ENCODE data around the gene GPD1.

Gene GPD1

DNA sequence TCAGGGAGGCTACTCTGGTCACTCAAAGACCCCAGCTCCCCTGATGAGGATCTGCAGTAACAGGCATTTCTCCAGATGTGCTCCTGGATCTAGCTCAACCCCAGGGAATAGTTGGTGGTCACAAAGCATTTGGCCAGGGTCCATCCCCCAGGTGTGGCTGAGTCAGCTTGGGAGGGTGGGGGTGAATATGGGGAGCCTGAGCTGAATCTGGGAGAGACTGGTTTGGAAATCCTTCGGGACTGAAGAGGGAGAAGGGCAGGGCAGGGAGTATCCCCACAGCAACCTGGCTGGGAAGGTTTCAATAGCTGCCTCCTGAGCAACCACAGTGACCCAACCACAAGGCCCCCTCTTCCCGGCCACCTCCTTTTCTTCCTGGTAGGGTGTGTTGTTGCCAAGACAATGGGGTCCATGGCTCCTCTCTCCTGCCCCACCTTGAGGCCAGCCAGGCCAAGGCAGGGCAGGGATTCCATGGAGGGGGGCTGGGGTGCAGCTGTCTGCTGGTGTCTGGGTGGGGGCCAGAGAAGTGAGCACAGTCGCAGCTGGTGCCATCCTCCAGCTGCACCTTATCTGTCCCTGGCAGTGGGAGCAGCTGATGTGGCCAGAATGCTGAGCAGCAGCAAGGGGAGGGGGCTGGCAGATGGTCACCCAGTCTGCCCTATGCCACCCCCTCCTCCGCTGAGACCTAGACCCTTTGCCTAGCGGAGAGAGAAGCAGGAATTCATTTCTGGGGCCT is 40.9 kb upstream of the GPD1 start:
- Histone ChIP-seq H3K4me1 (ENCODE audit: control insufficient read depth, low read depth, low read length) (peaks cover 6% of the 10 kb centered on the region), H3K9me3 (ENCODE audit: control insufficient read depth, low read depth, low read length) (no peaks in the 10 kb centered on the region), H3K4me3 (ENCODE audit: low read length) (no peak overlapping the region), H3K9ac (ENCODE audit: low read length) (no peak overlapping the region), H3K27ac (ENCODE audit: low read length) (no peak overlapping the region), H3K36me3 (ENCODE audit: control insufficient read depth, low read depth, low read length) (no peaks in the 10 kb centered on the region), H3K27me3 (ENCODE audit: control insufficient read depth, insufficient read depth, low read length) (peaks cover 20% of the 10 kb centered on the region)

DNA sequence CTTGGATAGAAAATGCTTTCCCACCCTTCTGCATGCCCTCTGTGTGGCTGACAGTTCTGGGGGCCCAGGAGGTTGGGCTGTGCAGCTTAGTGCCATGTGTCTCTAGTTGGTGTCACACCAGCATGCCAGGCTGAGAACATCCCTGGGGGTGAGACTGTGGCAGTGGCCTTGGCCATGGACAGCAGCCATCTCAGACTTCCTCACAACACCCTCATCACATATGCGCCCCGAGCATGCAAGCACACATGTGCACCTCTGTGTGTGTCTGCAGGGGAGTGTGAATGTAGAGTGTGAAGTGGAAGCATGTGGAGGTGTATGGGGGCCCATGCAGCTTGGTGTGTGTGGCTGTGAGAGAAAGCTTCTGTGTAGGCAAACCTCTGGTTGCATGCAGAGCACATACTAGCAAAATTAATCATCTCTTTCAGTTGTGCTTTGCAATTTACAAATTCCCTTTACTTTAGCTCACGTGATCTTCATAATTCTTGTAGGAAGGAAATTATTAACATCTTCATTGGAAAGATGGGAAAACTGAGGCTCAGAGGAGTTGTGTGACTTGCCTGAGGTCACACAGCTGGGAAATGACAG is 38.0 kb upstream of the GPD1 start:
- no peaks in the 10 kb centered on the region for H3K9me3 ChIP-seq (ENCODE audit: control insufficient read depth, low read depth, low read length)
- H3K9ac ChIP-seq (ENCODE audit: low read length) = no peak overlapping the region
- peaks cover 6% of the 10 kb centered on the region for H3K4me1 ChIP-seq (ENCODE audit: control insufficient read depth, low read depth, low read length)
- H3K4me3 ChIP-seq (ENCODE audit: low read length) = no peak overlapping the region
- no peaks in the 10 kb centered on the region for H3K36me3 ChIP-seq (ENCODE audit: control insufficient read depth, low read depth, low read length)
- H3K27me3 ChIP-seq (ENCODE audit: control insufficient read depth, insufficient read depth, low read length) = no peaks in the 10 kb centered on the region
- H3K27ac ChIP-seq (ENCODE audit: low read length) = no peak overlapping the region

DNA sequence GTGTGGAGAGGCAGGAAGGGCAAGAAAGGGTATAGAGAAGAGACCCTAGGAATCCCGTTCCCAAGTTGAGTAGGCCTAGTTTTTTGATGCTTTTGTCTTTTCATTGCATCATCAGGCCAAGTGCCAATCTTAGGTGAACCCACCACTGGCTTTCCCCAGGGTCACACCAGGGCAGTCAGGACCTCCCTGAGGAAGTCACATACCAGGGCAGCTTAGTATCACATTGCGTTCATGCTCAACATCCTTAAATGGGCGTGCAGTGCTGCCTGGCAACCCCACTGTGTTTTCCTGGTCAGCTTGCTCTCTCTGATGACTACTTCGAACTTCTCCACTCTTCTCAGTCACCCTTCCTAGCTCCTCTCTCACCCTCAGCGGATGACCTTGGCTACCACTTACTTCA is 37.4 kb upstream of the GPD1 start:
- Histone ChIP-seq H3K9me3 (ENCODE audit: control insufficient read depth, low read depth, low read length) (no peaks in the 10 kb centered on the region), H3K27ac (ENCODE audit: low read length) (no peak overlapping the region), H3K27me3 (ENCODE audit: control insufficient read depth, insufficient read depth, low read length) (no peaks in the 10 kb centered on the region), H3K9ac (ENCODE audit: low read length) (no peak overlapping the region), H3K36me3 (ENCODE audit: control insufficient read depth, low read depth, low read length) (no peaks in the 10 kb centered on the region), H3K4me1 (ENCODE audit: control insufficient read depth, low read depth, low read length) (peaks cover 6% of the 10 kb centered on the region), H3K4me3 (ENCODE audit: low read length) (no peak overlapping the region)

DNA sequence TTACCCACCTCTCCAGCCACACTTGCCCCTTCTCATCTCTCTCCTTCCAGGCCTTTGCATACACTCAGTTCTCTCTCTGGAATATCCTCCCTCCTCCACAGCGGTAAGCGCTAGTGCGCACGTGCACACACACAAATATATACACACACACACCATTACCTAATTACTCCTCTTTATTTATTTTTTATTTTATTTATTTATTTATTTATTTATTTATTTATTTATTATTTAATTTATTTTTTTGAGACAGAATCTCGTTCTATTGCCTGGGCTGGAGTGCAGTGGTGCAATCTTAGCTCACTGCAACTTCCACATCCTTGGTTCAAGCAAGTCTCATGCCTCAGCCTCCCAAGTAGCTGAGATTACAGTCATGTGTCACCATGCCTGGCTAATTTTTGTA is 34.7 kb upstream of the GPD1 start:
- H3K36me3 ChIP-seq (ENCODE audit: control insufficient read depth, low read depth, low read length) = no peaks in the 10 kb centered on the region
- H3K9me3 ChIP-seq (ENCODE audit: control insufficient read depth, low read depth, low read length) = no peaks in the 10 kb centered on the region
- no peaks in the 10 kb centered on the region for H3K27me3 ChIP-seq (ENCODE audit: control insufficient read depth, insufficient read depth, low read length)
- H3K9ac ChIP-seq (ENCODE audit: low read length) = no peak overlapping the region
- H3K4me1 ChIP-seq (ENCODE audit: control insufficient read depth, low read depth, low read length) = peaks cover 6% of the 10 kb centered on the region
- no peak overlapping the region for H3K27ac ChIP-seq (ENCODE audit: low read length)
- no peak overlapping the region for H3K4me3 ChIP-seq (ENCODE audit: low read length)

DNA sequence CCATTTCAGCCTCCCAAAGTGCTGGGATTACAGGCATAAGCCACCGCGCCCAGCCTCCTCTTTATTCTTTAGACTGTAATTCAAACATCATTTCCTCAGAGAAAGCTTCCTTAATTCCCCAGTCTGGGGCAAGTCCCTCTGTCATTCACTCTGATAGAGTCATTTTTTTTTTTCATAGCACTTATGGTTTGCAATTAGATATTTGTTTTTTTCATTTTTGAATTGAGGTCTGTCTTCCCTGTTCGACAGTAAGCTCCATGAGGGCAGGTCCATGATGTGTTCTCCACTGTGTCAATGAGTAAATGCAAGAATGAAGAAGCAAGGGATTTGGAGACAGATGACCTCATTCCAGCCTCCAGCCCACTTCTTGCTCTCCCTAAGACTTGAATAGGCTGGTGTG is 34.3 kb upstream of the GPD1 start:
- Histone ChIP-seq H3K27me3 (ENCODE audit: control insufficient read depth, insufficient read depth, low read length) (no peaks in the 10 kb centered on the region), H3K9ac (ENCODE audit: low read length) (no peak overlapping the region), H3K27ac (ENCODE audit: low read length) (no peak overlapping the region), H3K9me3 (ENCODE audit: control insufficient read depth, low read depth, low read length) (no peaks in the 10 kb centered on the region), H3K4me3 (ENCODE audit: low read length) (no peak overlapping the region), H3K4me1 (ENCODE audit: control insufficient read depth, low read depth, low read length) (peaks cover 6% of the 10 kb centered on the region), H3K36me3 (ENCODE audit: control insufficient read depth, low read depth, low read length) (no peaks in the 10 kb centered on the region)

DNA sequence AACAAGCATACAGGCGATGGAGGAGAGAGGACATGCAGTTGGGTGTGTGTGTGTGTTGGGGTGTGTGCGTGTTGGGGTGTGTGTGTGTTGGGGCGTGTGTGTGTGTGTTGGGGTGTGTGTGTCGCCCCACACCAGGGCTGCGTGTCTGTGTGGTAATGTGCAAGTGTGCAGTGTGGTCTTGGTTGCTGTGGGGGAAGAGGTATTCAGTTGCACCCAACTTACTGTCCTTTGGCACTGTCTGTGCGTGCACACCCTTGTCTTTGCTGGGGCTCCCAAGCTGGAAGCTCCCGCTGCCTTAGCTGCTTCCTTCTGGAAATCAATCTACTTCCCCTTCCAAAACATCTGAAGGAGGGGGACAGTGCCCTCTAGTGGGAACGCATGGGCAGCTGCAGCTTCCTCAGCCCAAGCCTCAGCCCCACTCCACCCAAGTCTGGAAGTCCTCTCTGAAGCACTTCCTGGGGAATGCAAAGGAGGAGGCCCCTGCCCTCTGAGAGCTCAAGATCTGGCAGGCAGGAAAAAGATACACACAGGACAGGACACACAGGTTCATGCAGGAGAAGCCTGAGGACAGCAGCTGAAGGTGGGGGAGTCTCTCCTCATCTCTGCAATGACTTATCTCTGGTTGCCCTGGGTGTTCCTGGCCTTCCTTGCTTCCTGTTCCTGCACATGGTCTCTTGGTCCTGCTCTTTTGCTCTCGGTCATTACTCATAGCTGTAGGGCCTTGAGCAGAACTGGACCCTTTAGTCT is 33.3 kb upstream of the GPD1 start:
- H3K4me1 ChIP-seq (ENCODE audit: control insufficient read depth, low read depth, low read length) = peaks cover 6% of the 10 kb centered on the region
- no peak overlapping the region for H3K9ac ChIP-seq (ENCODE audit: low read length)
- no peak overlapping the region for H3K4me3 ChIP-seq (ENCODE audit: low read length)

DNA sequence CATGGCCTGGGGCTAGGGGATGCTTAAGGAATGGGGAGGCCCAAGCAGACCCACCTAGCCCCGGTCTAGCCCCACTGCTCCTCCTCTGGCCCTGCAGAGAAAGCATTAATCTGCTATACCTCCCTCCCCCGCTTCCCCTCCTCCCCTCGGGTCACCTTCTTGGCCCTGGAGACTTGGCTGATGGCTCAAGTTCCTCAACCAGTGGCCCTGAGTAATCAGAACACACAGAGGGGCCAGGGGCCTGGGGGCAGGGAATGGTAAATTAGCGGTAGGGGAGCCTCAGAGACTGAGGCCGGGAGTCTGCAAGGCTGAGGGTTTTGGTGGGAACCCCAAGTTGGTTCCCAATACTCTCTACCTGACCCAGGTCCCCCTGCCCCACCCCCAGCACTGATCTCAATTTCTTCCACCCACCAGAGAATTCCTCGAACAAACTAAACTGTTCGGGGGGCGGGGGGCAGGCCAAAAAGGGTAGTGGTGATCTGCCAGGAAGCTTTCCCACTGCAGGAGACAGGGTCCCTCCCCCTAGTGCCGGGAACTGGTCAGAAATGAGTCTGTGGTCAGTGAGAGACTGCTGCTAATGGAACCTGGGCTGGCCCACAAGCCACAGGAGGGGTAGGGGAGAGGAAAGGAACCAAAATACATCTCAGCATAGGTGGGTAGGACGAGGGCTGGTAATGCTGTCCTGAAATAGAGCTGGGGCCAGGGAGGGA is 31.5 kb upstream of the GPD1 start:
- Histone ChIP-seq H3K4me3 (ENCODE audit: low read length) (no peak overlapping the region), H3K36me3 (ENCODE audit: control insufficient read depth, low read depth, low read length) (no peaks in the 10 kb centered on the region), H3K27me3 (ENCODE audit: control insufficient read depth, insufficient read depth, low read length) (no peaks in the 10 kb centered on the region), H3K9ac (ENCODE audit: low read length) (no peak overlapping the region), H3K27ac (ENCODE audit: low read length) (no peak overlapping the region), H3K9me3 (ENCODE audit: control insufficient read depth, low read depth, low read length) (no peaks in the 10 kb centered on the region), H3K4me1 (ENCODE audit: control insufficient read depth, low read depth, low read length) (no peaks in the 10 kb centered on the region)

More for the DNA sequence above, 33.3 kb upstream of the GPD1 start:
- no peaks in the 10 kb centered on the region for H3K9me3 ChIP-seq (ENCODE audit: control insufficient read depth, low read depth, low read length)
- no peaks in the 10 kb centered on the region for H3K36me3 ChIP-seq (ENCODE audit: control insufficient read depth, low read depth, low read length)
- H3K27ac ChIP-seq (ENCODE audit: low read length) = no peak overlapping the region
- H3K27me3 ChIP-seq (ENCODE audit: control insufficient read depth, insufficient read depth, low read length) = no peaks in the 10 kb centered on the region

DNA sequence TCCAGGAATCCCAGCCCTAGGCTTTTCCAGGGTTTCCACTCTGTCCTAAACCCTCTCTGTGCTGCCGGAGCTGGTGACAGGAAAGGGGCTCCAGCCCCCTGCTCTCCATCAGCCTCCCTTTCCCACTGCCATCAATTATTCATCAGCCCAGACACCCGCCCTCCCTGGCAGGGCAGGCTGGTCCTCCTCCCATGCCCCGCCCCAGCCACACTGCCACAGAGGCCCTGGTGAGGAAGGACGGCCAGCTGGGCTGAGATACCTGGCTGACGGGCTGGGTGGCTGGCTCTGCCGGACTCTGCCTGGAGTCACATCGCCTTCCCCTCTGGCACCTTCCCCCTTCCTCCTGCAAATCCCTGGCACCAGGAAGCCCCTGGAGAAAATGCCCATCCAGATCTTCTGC is 30.6 kb upstream of the GPD1 start:
- Histone ChIP-seq H3K9ac (ENCODE audit: low read length) (no peak overlapping the region), H3K27me3 (ENCODE audit: control insufficient read depth, insufficient read depth, low read length) (no peaks in the 10 kb centered on the region), H3K4me3 (ENCODE audit: low read length) (no peak overlapping the region), H3K9me3 (ENCODE audit: control insufficient read depth, low read depth, low read length) (no peaks in the 10 kb centered on the region), H3K27ac (ENCODE audit: low read length) (no peak overlapping the region), H3K36me3 (ENCODE audit: control insufficient read depth, low read depth, low read length) (no peaks in the 10 kb centered on the region), H3K4me1 (ENCODE audit: control insufficient read depth, low read depth, low read length) (no peaks in the 10 kb centered on the region)

DNA sequence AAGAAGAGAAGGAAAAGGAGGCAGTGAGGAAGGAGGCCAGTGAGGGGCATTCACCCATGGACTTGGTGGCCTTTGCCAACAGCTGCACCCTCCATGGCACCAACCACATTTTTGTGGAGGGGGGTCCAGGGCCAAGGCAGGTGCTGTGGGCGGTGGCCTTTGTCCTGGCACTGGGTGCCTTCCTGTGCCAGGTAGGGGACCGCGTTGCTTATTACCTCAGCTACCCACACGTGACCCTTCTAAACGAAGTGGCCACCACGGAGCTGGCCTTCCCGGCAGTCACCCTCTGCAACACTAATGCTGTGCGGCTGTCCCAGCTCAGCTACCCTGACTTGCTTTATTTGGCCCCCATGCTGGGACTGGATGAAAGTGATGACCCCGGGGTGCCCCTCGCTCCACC is 30.1 kb upstream of the GPD1 start:
- Histone ChIP-seq H3K36me3 (ENCODE audit: control insufficient read depth, low read depth, low read length) (no peaks in the 10 kb centered on the region), H3K27ac (ENCODE audit: low read length) (no peak overlapping the region), H3K4me3 (ENCODE audit: low read length) (no peak overlapping the region), H3K9me3 (ENCODE audit: control insufficient read depth, low read depth, low read length) (no peaks in the 10 kb centered on the region), H3K4me1 (ENCODE audit: control insufficient read depth, low read depth, low read length) (no peaks in the 10 kb centered on the region), H3K9ac (ENCODE audit: low read length) (no peak overlapping the region), H3K27me3 (ENCODE audit: control insufficient read depth, insufficient read depth, low read length) (no peaks in the 10 kb centered on the region)

DNA sequence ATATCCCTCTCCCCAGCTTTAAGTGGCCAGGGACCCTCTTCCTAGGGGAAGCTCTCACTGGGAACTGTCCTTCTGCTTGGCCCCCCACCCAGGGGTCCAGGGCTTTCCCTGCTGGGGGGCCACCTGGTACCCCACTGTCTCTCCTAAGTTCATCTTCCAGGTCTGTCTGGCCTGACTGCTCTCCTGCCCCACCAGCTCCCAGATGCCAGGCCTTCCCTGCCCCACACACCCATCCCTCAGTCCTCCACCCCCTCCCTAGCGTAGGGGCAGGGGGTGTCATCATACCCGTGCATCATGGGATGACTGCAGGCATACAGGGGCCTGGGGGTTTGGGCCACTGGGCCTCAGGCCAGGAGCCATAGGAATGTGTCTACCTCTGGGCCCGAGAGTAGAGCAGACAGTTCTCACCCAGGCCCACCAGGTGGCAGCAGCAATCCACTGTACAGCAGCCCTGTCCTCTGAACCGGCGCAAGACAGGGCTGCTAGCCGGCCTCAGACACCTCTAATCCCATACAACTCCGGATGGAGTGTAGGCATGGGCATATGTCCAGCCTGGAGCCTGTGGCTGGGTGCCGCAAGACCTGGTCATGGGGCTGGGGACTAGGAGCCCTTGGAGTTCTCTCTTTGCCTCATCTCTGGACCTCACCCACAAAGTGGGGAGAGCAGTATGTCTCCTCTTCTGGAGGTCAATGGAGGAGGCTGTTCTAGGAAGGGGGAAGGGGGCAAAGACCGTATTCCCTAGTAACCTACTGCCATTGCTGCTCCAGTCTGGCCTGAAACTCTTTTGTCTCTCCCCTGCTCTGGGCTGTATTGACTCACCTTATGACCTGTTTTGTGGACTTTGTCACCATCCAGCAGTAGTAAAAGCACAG is 28.6 kb upstream of the GPD1 start:
- Histone ChIP-seq H3K9ac (ENCODE audit: low read length) (no peak overlapping the region), H3K27me3 (ENCODE audit: control insufficient read depth, insufficient read depth, low read length) (peaks cover 3% of the 10 kb centered on the region), H3K27ac (ENCODE audit: low read length) (no peak overlapping the region), H3K9me3 (ENCODE audit: control insufficient read depth, low read depth, low read length) (no peaks in the 10 kb centered on the region), H3K4me1 (ENCODE audit: control insufficient read depth, low read depth, low read length) (no peaks in the 10 kb centered on the region), H3K36me3 (ENCODE audit: control insufficient read depth, low read depth, low read length) (no peaks in the 10 kb centered on the region), H3K4me3 (ENCODE audit: low read length) (no peak overlapping the region)

DNA sequence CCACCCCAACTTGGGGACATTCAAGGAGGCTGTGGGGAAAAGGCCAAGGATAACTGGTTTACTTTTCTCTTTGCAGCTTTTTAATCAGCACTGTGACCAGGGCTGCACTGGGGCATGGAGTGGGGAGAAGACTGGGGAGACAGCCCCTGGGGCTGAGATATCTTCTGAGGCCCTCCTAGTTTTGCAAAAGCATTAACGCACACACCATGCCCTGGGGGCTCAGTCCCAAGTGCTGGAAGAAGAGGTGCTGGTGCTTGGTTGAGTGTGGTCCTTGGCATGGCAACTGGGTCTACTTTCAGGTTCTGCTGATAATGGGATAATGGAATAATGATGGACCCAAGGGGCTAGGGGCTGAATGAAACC is 28.0 kb upstream of the GPD1 start:
- Histone ChIP-seq H3K4me3 (ENCODE audit: low read length) (no peak overlapping the region), H3K27me3 (ENCODE audit: control insufficient read depth, insufficient read depth, low read length) (peaks cover 10% of the 10 kb centered on the region), H3K27ac (ENCODE audit: low read length) (no peak overlapping the region), H3K36me3 (ENCODE audit: control insufficient read depth, low read depth, low read length) (no peaks in the 10 kb centered on the region), H3K9ac (ENCODE audit: low read length) (no peak overlapping the region), H3K4me1 (ENCODE audit: control insufficient read depth, low read depth, low read length) (no peaks in the 10 kb centered on the region), H3K9me3 (ENCODE audit: control insufficient read depth, low read depth, low read length) (no peaks in the 10 kb centered on the region)

Data from iPS-18a (cell line).